ENCODE results near the gene SSPN. TPM values are rescaled to one million over a fixed set of nuclear protein-coding genes. Genes with fewer than 3 reads are reported as not detected.

Gene SSPN
- total RNA-seq, 1 experiment from 2014 or later = 11.9 TPM

DNA sequence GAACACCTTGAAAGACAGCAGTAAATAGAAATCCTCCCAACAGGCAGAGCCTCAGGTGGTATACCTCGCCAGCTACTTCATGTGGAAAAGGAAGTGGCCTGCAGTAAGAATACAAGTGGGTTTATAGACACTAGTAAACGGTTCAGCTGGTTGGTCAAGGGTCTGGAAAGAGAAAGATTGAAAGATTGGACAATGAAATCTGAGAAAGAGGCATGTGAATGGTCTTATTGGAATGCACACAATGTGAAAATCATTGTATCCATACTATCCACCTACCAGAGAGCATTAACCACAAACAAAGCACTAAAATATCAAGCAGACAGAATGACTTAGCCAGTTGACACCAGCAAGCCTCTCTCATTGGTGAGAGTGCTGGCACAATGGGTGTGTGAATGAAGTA lies 98.2 kb downstream of the SSPN start:
- Histone ChIP-seq H3K4me3 (ENCODE audit: low read length) (no peak overlapping the region), H3K27ac (ENCODE audit: low read length) (peak overlapping the region; percentile 38), H2AFZ (ENCODE audit: low read length) (no peak overlapping the region), H3K36me3 (ENCODE audit: low read depth, low read length) (no peaks in the 10 kb centered on the region), H3K79me2 (ENCODE audit: low read length) (no peaks in the 10 kb centered on the region), H3K9ac (ENCODE audit: low read length) (no peak overlapping the region), H4K20me1 (ENCODE audit: low read length) (no peaks in the 10 kb centered on the region), H3K27me3 (ENCODE audit: low read length) (no peaks in the 10 kb centered on the region), H3K9me2 (replicated peaks; ENCODE audit: low read length) (no peaks in the 10 kb centered on the region), H3K9me3 (ENCODE audit: low read length) (no peaks in the 10 kb centered on the region), H3K4me2 (ENCODE audit: low read length) (no peak overlapping the region; the same call in 1 of the 2 replicates), H3K4me1 (ENCODE audit: insufficient read depth, low read length) (peaks cover 27% of the 10 kb centered on the region), H3F3A (ENCODE audit: low read length, unreplicated experiment) (no peaks in the 10 kb centered on the region)
- ATAC-seq (peak; percentile 73), DNase-seq (peak; percentile 94)
- BruUV-seq (replicated peaks) = no TSS peak
- ChIA-PET POLR2A (ENCODE audit: unreplicated experiment) (no interaction called here), CTCF (no interaction called here)
- intact Hi-C loops (cut with micrococcal nuclease) = no loop called here
- TF ChIP-seq EZH2 (IDR thresholded peaks at IDR 0.05; ENCODE audit: low read length, unreplicated experiment) (no peak), EZH2phosphoT487 (IDR thresholded peaks at IDR 0.05; ENCODE audit: borderline replicate concordance, low read length) (no peak)
- TF ChIP-seq, protein P1, sequence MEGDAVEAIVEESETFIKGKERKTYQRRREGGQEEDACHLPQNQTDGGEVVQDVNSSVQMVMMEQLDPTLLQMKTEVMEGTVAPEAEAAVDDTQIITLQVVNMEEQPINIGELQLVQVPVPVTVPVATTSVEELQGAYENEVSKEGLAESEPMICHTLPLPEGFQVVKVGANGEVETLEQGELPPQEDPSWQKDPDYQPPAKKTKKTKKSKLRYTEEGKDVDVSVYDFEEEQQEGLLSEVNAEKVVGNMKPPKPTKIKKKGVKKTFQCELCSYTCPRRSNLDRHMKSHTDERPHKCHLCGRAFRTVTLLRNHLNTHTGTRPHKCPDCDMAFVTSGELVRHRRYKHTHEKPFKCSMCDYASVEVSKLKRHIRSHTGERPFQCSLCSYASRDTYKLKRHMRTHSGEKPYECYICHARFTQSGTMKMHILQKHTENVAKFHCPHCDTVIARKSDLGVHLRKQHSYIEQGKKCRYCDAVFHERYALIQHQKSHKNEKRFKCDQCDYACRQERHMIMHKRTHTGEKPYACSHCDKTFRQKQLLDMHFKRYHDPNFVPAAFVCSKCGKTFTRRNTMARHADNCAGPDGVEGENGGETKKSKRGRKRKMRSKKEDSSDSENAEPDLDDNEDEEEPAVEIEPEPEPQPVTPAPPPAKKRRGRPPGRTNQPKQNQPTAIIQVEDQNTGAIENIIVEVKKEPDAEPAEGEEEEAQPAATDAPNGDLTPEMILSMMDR (conservative IDR thresholded peaks at IDR 0.05; ENCODE audit: low read depth, low read length) = no peak

DNA sequence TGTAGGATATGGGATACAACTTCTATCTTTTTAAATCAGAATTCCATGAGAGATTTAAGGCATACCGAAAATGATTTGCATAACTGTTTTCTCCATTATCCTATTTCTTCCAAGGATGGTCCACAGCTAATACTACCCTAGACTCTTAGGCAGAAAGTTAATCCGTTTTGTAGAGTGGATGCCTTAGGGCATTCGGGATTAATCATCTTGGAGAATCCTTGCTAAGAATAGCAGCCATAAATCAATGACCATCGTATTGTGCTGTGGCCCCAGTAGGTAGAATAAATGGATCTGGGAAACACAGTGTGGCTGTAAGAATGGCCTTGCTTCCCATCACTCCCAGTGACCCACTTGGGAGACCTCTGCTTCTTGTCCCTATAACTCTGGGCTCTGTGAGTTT lies 99.6 kb downstream of the SSPN start:
- CTCF ChIA-PET = no interaction called here
- Histone ChIP-seq H3K9me2 (replicated peaks; ENCODE audit: low read length) (no peaks in the 10 kb centered on the region), H3K36me3 (ENCODE audit: low read depth, low read length) (no peaks in the 10 kb centered on the region), H3K4me1 (ENCODE audit: insufficient read depth, low read length) (peaks cover 38% of the 10 kb centered on the region), H4K20me1 (ENCODE audit: low read length) (no peaks in the 10 kb centered on the region), H2AFZ (ENCODE audit: low read length) (no peak overlapping the region), H3F3A (ENCODE audit: low read length, unreplicated experiment) (no peaks in the 10 kb centered on the region), H3K9ac (ENCODE audit: low read length) (no peak overlapping the region), H3K27me3 (ENCODE audit: low read length) (no peaks in the 10 kb centered on the region), H3K27ac (ENCODE audit: low read length) (no peak overlapping the region), H3K4me2 (ENCODE audit: low read length) (no peak overlapping the region), H3K79me2 (ENCODE audit: low read length) (no peaks in the 10 kb centered on the region), H3K9me3 (ENCODE audit: low read length) (no peaks in the 10 kb centered on the region), H3K4me3 (ENCODE audit: low read length) (no peak overlapping the region)
- intact Hi-C loops (cut with micrococcal nuclease) = no loop called here
- ATAC-seq = no peak
- no peak for TF ChIP-seq EZH2 (IDR thresholded peaks at IDR 0.05; ENCODE audit: low read length, unreplicated experiment)
- TF ChIP-seq, protein P1 (conservative IDR thresholded peaks at IDR 0.05; ENCODE audit: low read depth, low read length) = no peak
- no peak for TF ChIP-seq EZH2phosphoT487 (IDR thresholded peaks at IDR 0.05; ENCODE audit: borderline replicate concordance, low read length)
- BruUV-seq (replicated peaks) = no TSS peak
- DNase-seq = peak; percentile 39
- POLR2A ChIA-PET (ENCODE audit: unreplicated experiment) = no interaction called here

DNA sequence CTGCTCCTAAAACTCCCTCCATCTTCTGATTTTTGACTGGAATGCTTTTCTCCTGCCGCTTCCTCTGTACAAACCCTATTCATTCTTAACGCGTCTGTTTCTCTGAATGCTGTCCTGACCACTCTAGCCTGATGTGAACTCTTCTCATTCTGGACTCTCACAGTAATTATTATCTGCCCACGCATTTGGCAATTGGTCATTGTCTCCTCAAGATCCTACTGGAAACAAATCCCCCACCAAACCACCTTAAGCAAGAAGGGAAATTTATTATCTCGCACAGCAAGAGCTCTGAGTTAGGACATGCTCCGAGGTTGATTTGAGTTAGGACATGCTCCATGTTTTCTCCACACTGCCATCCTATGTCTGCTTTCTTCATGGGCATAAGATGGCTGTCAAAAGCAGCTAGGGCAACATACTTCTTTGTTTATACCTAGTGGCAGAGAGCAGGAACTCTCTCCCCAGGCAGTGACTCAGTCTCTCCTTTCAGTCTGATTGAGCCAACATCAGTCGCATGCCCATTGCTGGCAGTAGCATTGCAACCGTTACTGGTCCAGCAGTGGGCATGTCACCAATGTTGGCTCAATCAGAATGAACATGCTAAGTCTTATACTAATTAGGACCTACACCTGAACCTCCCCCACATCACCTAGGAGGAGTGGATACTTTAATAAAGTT lies 102.2 kb downstream of the SSPN start:
- H3K9me3 ChIP-seq (ENCODE audit: low read length) = no peaks in the 10 kb centered on the region
- no peaks in the 10 kb centered on the region for H3K9me2 ChIP-seq (replicated peaks; ENCODE audit: low read length)
- no TSS peak for BruUV-seq (replicated peaks)
- ATAC-seq (no peak), DNase-seq (no peak)
- no peaks in the 10 kb centered on the region for H3K36me3 ChIP-seq (ENCODE audit: low read depth, low read length)
- H3K27ac ChIP-seq (ENCODE audit: low read length) = no peak overlapping the region
- CTCF ChIA-PET = no interaction called here
- POLR2A ChIA-PET (ENCODE audit: unreplicated experiment) = no interaction called here
- no peak overlapping the region for H2AFZ ChIP-seq (ENCODE audit: low read length)
- H3K27me3 ChIP-seq (ENCODE audit: low read length) = no peaks in the 10 kb centered on the region
- no peak overlapping the region for H3K4me2 ChIP-seq (ENCODE audit: low read length)
- TF ChIP-seq EZH2phosphoT487 (IDR thresholded peaks at IDR 0.05; ENCODE audit: borderline replicate concordance, low read length) = no peak
- TF ChIP-seq EZH2 (IDR thresholded peaks at IDR 0.05; ENCODE audit: low read length, unreplicated experiment) = no peak
- TF ChIP-seq, protein P1 (conservative IDR thresholded peaks at IDR 0.05; ENCODE audit: low read depth, low read length) = no peak
- no peak overlapping the region for H3K4me3 ChIP-seq (ENCODE audit: low read length)
- H4K20me1 ChIP-seq (ENCODE audit: low read length) = no peaks in the 10 kb centered on the region
- H3F3A ChIP-seq (ENCODE audit: low read length, unreplicated experiment) = no peaks in the 10 kb centered on the region
- H3K4me1 ChIP-seq (ENCODE audit: insufficient read depth, low read length) = peaks cover 35% of the 10 kb centered on the region
- H3K79me2 ChIP-seq (ENCODE audit: low read length) = no peaks in the 10 kb centered on the region
- intact Hi-C loops (cut with micrococcal nuclease) = loop anchor here (2.0 kb wide), 1 partner anchor 21 kb away; no protein-coding TSS in a partner anchor
- no peak overlapping the region for H3K9ac ChIP-seq (ENCODE audit: low read length)
